ENCODE data around the gene KDM6A.
"Not testable (repeated sequence)": the region's sequence is repeated elsewhere in the genome, so short reads cannot be mapped to it uniquely, and the experiment has no call there.

The KDM6A gene

GRCh38 chrX:45133465-45133864 is 260.5 kb downstream of the KDM6A start:
- DNase-seq, result no peak

DNA sequence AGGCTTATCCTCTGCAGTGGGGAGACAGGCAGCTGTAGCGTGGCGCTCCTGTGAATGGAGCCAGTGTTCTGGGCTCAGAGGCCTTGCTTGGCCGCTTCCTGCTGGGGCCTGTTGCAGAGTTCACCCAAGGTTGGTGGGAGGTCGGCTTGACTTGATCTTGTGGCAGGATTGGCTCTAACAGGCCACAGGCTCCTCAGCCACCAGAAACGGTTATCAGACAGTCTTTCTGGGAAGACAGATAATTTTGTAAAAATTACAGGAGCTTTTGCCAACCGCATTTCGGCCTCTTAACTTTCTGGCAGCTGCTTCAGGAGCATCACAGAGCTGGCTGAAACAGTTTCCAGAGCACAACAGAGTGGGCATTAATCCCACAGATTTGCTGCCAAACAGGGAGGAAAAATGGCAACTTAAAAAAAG is 261.3 kb downstream of the KDM6A start:
- no peak for DNase-seq

GRCh38 chrX:45134775-45135174 is 261.8 kb downstream of the KDM6A start:
- DNase-seq, result no peak

DNA sequence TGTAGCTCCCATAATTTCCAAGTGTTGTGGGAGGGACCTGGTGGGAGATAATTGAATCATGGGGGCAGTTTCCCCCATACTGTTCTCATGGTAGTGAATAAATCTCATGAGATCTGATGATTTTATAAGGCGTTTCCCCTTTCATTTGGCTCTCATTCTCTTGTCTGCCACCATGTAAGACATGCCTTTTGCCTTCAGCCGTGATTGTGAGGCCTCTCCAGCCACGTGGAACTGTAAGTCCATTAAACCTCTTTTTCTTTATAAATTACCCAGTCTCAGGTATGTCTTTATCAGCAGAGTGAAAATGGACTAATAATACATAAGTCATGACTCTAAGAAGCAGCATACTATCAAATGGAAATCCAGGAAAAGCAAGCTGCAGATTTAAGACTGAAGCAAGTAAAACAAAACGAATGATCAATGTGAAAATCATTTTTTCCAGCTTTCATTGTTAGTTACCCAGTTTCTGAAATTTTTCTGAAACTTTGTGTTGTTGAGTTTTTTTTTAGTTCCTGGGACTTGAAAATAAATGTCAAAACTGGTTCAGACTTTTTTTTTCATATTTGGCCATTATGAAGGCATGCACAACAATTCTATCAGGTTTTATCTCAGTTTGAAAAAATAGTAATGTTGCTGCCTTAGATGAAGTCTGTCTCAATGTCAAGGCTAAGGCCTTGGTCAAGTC is 262.5 kb downstream of the KDM6A start:
- DNase-seq, result not testable (repeated sequence)

GRCh38 chrX:45137531-45137930 is 264.5 kb downstream of the KDM6A start:
- no peak for DNase-seq

DNA sequence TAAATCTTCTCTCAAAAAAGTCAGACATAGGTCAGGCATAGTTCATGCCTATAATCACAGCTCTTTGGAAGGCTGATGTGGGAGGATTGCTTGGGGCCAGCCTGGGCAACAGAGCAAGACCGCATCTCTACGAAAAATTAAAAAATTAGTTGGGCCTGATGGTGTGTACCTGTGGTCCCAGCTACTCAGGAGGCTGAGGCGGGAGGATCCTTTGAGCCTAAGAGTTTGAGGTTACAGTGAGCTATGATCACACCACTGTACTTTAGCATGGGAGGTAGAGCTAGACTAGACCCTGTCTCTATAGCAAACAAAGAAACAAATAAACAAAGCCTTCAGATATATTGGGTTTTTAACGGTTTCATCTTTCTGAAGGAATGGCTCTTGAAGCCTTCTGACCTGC is 265.5 kb downstream of the KDM6A start:
- no peak for DNase-seq

- DNase-seq, result no peak
Measured at GRCh38 chrX:45140812-45141211, 267.8 kb downstream of the KDM6A start.

DNA sequence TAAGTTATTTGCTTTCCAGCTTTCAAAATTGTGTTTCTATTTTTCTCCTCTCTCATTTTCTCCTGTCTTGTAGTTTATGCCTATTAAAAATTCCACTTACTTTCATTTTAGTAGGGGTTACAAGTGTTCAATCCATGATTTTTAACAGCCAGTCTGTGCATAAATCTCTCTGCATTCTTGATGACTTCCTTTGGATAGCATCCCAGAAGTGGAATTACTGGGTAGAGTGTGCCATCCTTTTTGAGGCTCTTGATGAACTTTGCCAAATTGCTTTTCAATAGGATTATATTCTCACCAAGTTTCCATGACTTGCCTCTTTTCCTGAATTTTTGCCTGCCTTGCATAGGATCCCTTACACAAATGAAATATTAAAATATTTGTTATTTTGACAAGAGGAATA is 269.2 kb downstream of the KDM6A start:
- DNase-seq, result no peak

DNA sequence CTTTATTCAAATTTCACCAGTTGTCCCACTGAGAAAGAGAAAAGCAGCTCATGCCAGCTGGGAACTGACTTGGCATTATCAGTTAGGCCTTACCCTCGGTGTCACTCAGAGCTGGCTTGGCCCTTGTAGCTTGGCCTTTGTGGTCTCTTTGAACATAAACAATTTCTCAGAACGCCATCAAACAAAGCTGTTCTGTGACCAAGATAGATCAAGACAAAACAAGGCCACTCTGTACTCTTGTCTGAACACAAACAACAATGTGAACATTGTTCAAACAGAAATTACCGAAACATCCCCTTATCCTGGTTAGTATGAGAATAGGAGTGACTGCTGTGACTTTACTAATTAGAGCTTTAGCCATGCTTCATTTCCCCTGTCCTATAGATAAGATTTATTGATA is 270.5 kb downstream of the KDM6A start:
- no peak for DNase-seq

DNA sequence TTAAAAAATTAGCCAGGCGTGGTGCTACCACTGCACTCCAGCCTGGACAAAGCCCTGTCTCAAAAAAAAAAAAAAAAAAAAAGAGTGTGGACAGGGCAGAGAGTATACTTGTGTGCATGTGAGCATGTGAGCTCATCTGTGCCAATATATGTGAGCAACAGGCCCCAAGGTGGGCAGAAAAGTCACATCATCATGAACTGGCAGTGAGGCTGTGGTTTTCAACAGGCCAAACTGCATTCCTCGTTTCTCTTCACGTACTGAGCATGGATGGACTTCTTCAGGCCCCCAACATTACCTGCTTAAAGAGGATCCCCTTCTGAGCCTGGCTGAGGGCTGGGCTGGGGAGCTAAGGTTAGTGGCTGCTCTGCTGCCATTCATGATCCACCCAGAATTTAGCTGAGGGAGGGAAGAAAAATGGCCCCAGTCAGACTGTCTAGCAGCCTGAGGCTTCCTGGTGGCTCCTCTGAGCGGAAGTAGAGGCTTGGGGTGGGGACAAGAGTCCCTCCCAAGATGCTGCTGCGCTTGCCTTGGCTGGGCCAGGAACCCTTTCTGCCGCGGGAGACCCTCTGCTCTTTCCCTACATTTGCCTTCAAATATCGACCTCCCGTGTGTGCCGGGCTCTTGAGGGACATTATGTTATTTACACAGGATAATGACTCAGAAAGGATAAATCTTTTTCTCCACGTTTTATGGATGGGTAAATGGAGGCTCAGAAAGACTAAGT is 272.7 kb downstream of the KDM6A start:
- no peak for DNase-seq

- no peak for DNase-seq
Measured at GRCh38 chrX:45150821-45151220, 277.8 kb downstream of the KDM6A start.

- no peak for DNase-seq
Measured at GRCh38 chrX:45154033-45154360, 281.0 kb downstream of the KDM6A start.

DNA sequence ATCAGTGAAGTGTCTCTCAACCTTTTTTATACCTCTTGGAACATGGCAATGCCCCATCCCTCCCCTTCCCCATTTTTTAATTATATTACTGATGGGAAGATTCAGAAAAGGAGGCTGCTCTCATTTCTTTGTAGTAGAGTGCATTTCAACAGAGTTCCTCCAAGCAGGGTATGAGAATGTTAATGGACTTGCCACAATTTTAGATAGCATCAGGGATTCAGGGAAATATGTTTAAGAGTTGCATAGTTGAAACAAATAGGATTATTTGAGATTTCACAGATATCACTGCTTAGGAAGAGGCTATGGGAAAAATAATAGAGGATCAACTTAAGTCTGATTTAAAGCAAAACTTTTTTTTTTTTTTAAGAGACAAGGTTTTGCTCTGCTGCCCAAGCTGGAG is 281.5 kb downstream of the KDM6A start:
- DNase-seq, result no peak

- no peak for DNase-seq
Measured at GRCh38 chrX:45157647-45158046, 284.7 kb downstream of the KDM6A start.

All from cortex of kidney (tissue), 1 donor.